MM.1S (cell line): ENCODE data around the gene KIF21B.
A peak's percentile ranks its signal among the peaks of the same experiment; 100 is the strongest.

Experiments used
- DNase-seq: peaks from one replicate; pipeline ENCODE4 v3.0.0-alpha.2; 2015
- H2AFZ ChIP-seq: fragments of 300-600 bp; sonication (generic); 2 replicates; pipeline ENCODE4 v1.6.0; 2016; ENCODE audit warnings: antibody characterized with exemption, low read length
- H3F3A ChIP-seq: fragments of 300-600 bp; sonication (generic); 2 replicates; pipeline ENCODE4 v1.6.1; 2016; ENCODE audit warnings: mild to moderate bottlenecking, antibody characterized with exemption, low read length, moderate library complexity, mixed read lengths; ENCODE audit not compliant: insufficient read depth
- H3K27ac ChIP-seq: fragments of 300-600 bp; sonication (generic); 2 replicates; pipeline ENCODE4 v1.5.1; 2016; ENCODE audit warnings: mild to moderate bottlenecking, low read length
- H3K27me3 ChIP-seq: fragments of 300-600 bp; sonication (generic); replicated peaks from 2 replicates; pipeline ENCODE4 v1.6.0; 2016; ENCODE audit warnings: low read length; ENCODE audit not compliant: insufficient read depth
- H3K36me3 ChIP-seq: fragments of 300-600 bp; sonication (generic); replicated peaks from 2 replicates; pipeline ENCODE4 v1.6.1; 2016; ENCODE audit warnings: mild to moderate bottlenecking, low read length, mixed read lengths; ENCODE audit not compliant: insufficient read depth
- H3K4me1 ChIP-seq: fragments of 300-600 bp; sonication (generic); 2 replicates; pipeline ENCODE4 v1.6.1; 2016; ENCODE audit warnings: low read length, mixed read lengths
- H3K4me2 ChIP-seq: fragments of 300-600 bp; sonication (generic); 2 replicates; pipeline ENCODE4 v1.6.0; 2016; ENCODE audit warnings: low read depth, low read length
- H3K4me3 ChIP-seq: fragments of 300-600 bp; sonication (generic); 2 replicates; pipeline ENCODE4 v1.5.1; 2016; ENCODE audit warnings: low read length, mixed read lengths
- H3K79me2 ChIP-seq: fragments of 300-600 bp; sonication (generic); 2 replicates; pipeline ENCODE4 v1.6.1; 2016; ENCODE audit warnings: mixed run types, low read length, mixed read lengths
- H3K9ac ChIP-seq: fragments of 300-600 bp; sonication (generic); 2 replicates; pipeline ENCODE4 v1.6.1; 2016; ENCODE audit warnings: low read length, mixed read lengths
- H3K9me2 ChIP-seq: fragments of 300-600 bp; sonication (generic); replicated peaks from 2 replicates; pipeline ENCODE4 v1.6.1; 2016; ENCODE audit warnings: mild to moderate bottlenecking, low read length, mixed read lengths; ENCODE audit not compliant: insufficient read depth
- H3K9me3 ChIP-seq: fragments of 300-600 bp; sonication (generic); replicated peaks from 2 replicates; pipeline ENCODE4 v1.6.1; 2016; ENCODE audit warnings: mild to moderate bottlenecking, low read length, mixed read lengths; ENCODE audit not compliant: insufficient read depth
- H4K20me1 ChIP-seq: fragments of 300-600 bp; sonication (generic); 2 replicates; pipeline ENCODE4 v1.6.1; 2016; ENCODE audit warnings: mild to moderate bottlenecking, low read length, moderate library complexity, mixed read lengths; ENCODE audit not compliant: insufficient read depth
- EZH2 ChIP-seq: fragments of 300-600 bp; sonication (generic); optimal IDR thresholded peaks from 2 replicates; pipeline ENCODE3; 2017; ENCODE audit warnings: low read depth, mild to moderate bottlenecking, antibody characterized with exemption, low read length, mixed read lengths
- EZH2phosphoT487 ChIP-seq: fragments of 300-600 bp; sonication (generic); IDR thresholded peaks from 2 replicates; pipeline ENCODE4 v1.6.1; 2018; ENCODE audit warnings: antibody characterized with exemption, low read length
- TF ChIP-seq, protein P1 (sequence below): fragments of 300-600 bp; sonication (generic); IDR thresholded peaks from 2 replicates; pipeline ENCODE4 v1.5.1; 2016; ENCODE audit warnings: antibody characterized with exemption, low read length, mixed read lengths

KIF21B gene

GRCh38 chr1:200972985-200973742, 50.4 kb downstream of the KIF21B start:
- no peak for DNase-seq
- Histone ChIP-seq H3K27ac (no peak overlapping the region), H4K20me1 (no peaks in the 10 kb centered on the region), H3K27me3 (no peaks in the 10 kb centered on the region), H3K36me3 (0 out of 2 replicates have a peak, but pooled peaks cover under 1% of the 10 kb centered on the region), H3K9ac (no peak overlapping the region), H3K9me2 (no peaks in the 10 kb centered on the region), H3F3A (no peaks in the 10 kb centered on the region), H3K9me3 (no peaks in the 10 kb centered on the region), H3K4me3 (no peak overlapping the region), H3K4me1 (no peaks in the 10 kb centered on the region), H3K4me2 (no peak overlapping the region), H2AFZ (no peak overlapping the region), H3K79me2 (no peaks in the 10 kb centered on the region)
- no peak for TF ChIP-seq EZH2phosphoT487
- TF ChIP-seq, protein P1, sequence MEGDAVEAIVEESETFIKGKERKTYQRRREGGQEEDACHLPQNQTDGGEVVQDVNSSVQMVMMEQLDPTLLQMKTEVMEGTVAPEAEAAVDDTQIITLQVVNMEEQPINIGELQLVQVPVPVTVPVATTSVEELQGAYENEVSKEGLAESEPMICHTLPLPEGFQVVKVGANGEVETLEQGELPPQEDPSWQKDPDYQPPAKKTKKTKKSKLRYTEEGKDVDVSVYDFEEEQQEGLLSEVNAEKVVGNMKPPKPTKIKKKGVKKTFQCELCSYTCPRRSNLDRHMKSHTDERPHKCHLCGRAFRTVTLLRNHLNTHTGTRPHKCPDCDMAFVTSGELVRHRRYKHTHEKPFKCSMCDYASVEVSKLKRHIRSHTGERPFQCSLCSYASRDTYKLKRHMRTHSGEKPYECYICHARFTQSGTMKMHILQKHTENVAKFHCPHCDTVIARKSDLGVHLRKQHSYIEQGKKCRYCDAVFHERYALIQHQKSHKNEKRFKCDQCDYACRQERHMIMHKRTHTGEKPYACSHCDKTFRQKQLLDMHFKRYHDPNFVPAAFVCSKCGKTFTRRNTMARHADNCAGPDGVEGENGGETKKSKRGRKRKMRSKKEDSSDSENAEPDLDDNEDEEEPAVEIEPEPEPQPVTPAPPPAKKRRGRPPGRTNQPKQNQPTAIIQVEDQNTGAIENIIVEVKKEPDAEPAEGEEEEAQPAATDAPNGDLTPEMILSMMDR, result no peak
- no peak for TF ChIP-seq EZH2

DNA sequence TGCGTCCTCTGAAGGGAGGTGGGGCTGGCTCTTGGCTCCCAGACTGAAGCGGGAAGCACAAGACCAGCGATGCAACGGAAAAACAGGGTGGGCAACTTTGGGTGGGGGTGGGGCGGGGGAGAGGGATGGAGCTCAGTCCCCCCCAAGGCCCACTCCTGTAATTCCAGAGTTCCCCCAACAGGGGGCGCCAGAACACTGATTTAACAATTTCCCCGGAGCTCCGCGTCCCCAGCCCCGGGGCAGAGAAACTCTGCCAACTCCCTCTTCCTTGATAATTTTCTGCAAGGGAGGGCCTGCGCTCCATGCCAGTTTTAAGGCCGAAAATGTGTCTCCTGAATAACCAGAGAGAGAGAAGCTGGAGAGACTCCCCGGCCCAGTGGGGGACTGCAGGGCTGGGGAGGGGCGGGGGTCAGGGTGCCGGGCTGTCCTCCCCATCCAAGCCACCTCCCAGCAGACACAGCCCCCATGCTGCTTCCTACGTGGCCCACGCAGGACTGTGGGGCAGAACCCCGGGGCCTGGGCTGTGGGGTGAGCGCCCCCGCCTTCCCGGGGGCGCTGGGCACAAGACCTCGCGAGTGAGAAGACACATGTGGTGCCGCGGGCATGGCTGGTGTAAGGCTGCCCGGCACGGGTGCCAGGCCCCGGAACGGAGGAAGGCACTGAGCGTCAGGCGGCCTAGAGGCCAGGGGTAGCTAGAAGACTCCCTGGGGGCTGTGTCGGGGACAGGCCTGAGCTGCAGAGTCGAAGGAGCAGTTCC, 51.4 kb downstream of the KIF21B start:
- DNase-seq, result peak; percentile 23
- H3K4me1 ChIP-seq, result no peaks in the 10 kb centered on the region

GRCh38 chr1:200971428-200971903, 52.0 kb downstream of the KIF21B start:
- Histone ChIP-seq H2AFZ (no peak overlapping the region), H3K9ac (no peak overlapping the region), H3K9me2 (no peaks in the 10 kb centered on the region), H3F3A (no peaks in the 10 kb centered on the region), H3K4me1 (no peaks in the 10 kb centered on the region), H3K4me2 (no peak overlapping the region), H3K4me3 (no peak overlapping the region), H3K79me2 (no peaks in the 10 kb centered on the region), H3K27ac (no peak overlapping the region), H3K27me3 (no peaks in the 10 kb centered on the region), H3K36me3 (no peaks in the 10 kb centered on the region), H4K20me1 (no peaks in the 10 kb centered on the region), H3K9me3 (no peaks in the 10 kb centered on the region)
- TF ChIP-seq EZH2phosphoT487, result no peak
- no peak for TF ChIP-seq EZH2
- TF ChIP-seq, protein P1, result no peak
- DNase-seq, result no peak

More for the DNA sequence above, 51.4 kb downstream of the KIF21B start:
- Histone ChIP-seq H3K9ac (no peak overlapping the region), H3K4me2 (no peak overlapping the region), H3K27me3 (no peaks in the 10 kb centered on the region), H3K79me2 (no peaks in the 10 kb centered on the region), H3K9me2 (no peaks in the 10 kb centered on the region), H3K9me3 (no peaks in the 10 kb centered on the region), H3K36me3 (no peaks in the 10 kb centered on the region), H4K20me1 (no peaks in the 10 kb centered on the region), H3K4me3 (no peak overlapping the region), H3F3A (no peaks in the 10 kb centered on the region), H3K27ac (no peak overlapping the region), H2AFZ (no peak overlapping the region)
- TF ChIP-seq, protein P1, result peak; percentile 70
- TF ChIP-seq EZH2, result no peak
